H1 (cell line): ENCODE data around the gene NKX2-1. TPM values are rescaled to one million over a fixed set of nuclear protein-coding genes. Genes with fewer than 3 reads are reported as not detected.

Experiments
- CTCF ChIA-PET: fragments of 300-600 bp; sonication (Branson Sonifier 250); formaldehyde crosslinking; loops from one replicate; lab custom pipeline; 2021; ENCODE audit not compliant: partially characterized antibody; lab: Charles Lee
- POLR2A ChIA-PET: fragments of 300-600 bp; sonication (Branson Sonifier 250); formaldehyde crosslinking; loops from one replicate; lab custom pipeline; 2021; ENCODE audit warnings: inconsistent platforms; ENCODE audit not compliant: partially characterized antibody; lab: Charles Lee
- DNase-seq, 2 experiments: peaks; one replicate each; pipeline versions ENCODE4 v3.0.0 to v3.0.0-alpha.2; 2010 to 2022; ENCODE audit warnings: low spot score in 2 of 2, low read depth in 1 of 2, mixed read lengths in 1 of 2
- FAIRE-seq: peaks from 2 replicates; lab custom pipeline; 2011; peaks lifted over from hg19 to GRCh38; lab: Jason Lieb, UNC
- H2AFZ ChIP-seq: 2 replicates; pipeline ENCODE4 v1.8.1; 2012; ENCODE audit warnings: low read length, inconsistent platforms
- H2AK5ac ChIP-seq: 2 replicates; pipeline ENCODE4 v1.6.1; 2013; ENCODE audit warnings: low read depth, low read length
- H2BK120ac ChIP-seq: replicated peaks from 2 replicates; pipeline ENCODE3; 2013; ENCODE audit warnings: low read depth, low read length, inconsistent platforms
- H2BK12ac ChIP-seq: 2 replicates; pipeline ENCODE4 v1.6.1; 2013; ENCODE audit warnings: low read depth, low read length
- H2BK15ac ChIP-seq: 2 replicates; pipeline ENCODE4 v1.6.1; 2013; ENCODE audit warnings: low read length
- H2BK20ac ChIP-seq: 2 replicates; pipeline ENCODE4 v1.6.1; 2013; ENCODE audit warnings: low read length
- H2BK5ac ChIP-seq: 2 replicates; pipeline ENCODE4 v1.6.1; 2013; ENCODE audit warnings: low read depth, low read length
- H3K14ac ChIP-seq: 2 replicates; pipeline ENCODE4 v1.6.1; 2013; ENCODE audit warnings: inconsistent platforms; ENCODE audit not compliant: insufficient read length
- H3K18ac ChIP-seq: 2 replicates; pipeline ENCODE4 v1.6.1; 2013; ENCODE audit warnings: low read length; ENCODE audit errors: extremely low read depth
- H3K23ac ChIP-seq: 2 replicates; pipeline ENCODE4 v1.6.1; 2013; ENCODE audit warnings: inconsistent platforms; ENCODE audit not compliant: insufficient read length
- H3K23me2 ChIP-seq: 2 replicates; pipeline ENCODE4 v1.6.1; 2013; ENCODE audit warnings: low read depth, low read length
- H3K27ac ChIP-seq: 2 replicates; pipeline ENCODE4 v1.6.1; 2011; ENCODE audit warnings: low read depth, low read length, inconsistent platforms
- H3K27me3 ChIP-seq, 4 experiments: replicated peaks in 1 of 4; 1 replicate in 1 of 4; 2 replicates in 3 of 4; pipeline versions ENCODE4 v1.6.1 to v1.8.1; 2011 to 2013; ENCODE audit warnings: low read length in 3 of 4, mild to moderate bottlenecking in 3 of 4, inconsistent platforms in 2 of 4, mixed read lengths in 2 of 4, moderate library complexity in 1 of 4; ENCODE audit not compliant: control insufficient read depth in 3 of 4, insufficient read depth in 3 of 4; ENCODE audit errors: extremely low read depth in 1 of 4
- H3K36me3 ChIP-seq, 4 experiments: 2 replicates each; pipeline versions ENCODE4 v1.6.1 to v1.8.1; 2011 to 2013; ENCODE audit warnings: mild to moderate bottlenecking in 4 of 4, low read length in 3 of 4, moderate library complexity in 2 of 4, control low read depth in 1 of 4, inconsistent platforms in 1 of 4; ENCODE audit not compliant: insufficient read depth in 4 of 4, control insufficient read depth in 2 of 4
- H3K4ac ChIP-seq: replicated peaks from 2 replicates; pipeline ENCODE3; 2013; ENCODE audit warnings: low read length, low read depth, mixed read lengths, inconsistent platforms; ENCODE audit not compliant: insufficient read length
- H3K4me1 ChIP-seq, 4 experiments: replicated peaks in 1 of 4; 1 replicate in 1 of 4; 2 replicates in 3 of 4; pipeline versions ENCODE4 v1.6.1 to v1.8.1; 2011 to 2013; ENCODE audit warnings: low read length in 3 of 4, inconsistent platforms in 2 of 4, mixed read lengths in 1 of 4; ENCODE audit not compliant: insufficient read depth in 4 of 4, control insufficient read depth in 3 of 4
- H3K4me2 ChIP-seq, 2 experiments: 2 replicates each; pipeline versions ENCODE4 v1.6.1 to v1.8.1; 2011 to 2013; ENCODE audit warnings: low read depth in 2 of 2, low read length in 2 of 2, control low read depth in 1 of 2, inconsistent platforms in 1 of 2, mild to moderate bottlenecking in 1 of 2; ENCODE audit not compliant: insufficient read depth in 1 of 2
- H3K4me3 ChIP-seq, 4 experiments: fragments of 200-600, 300-600 bp in 1 of 4; sonication (generic), shearing (Covaris generic), sonication (Bioruptor Twin) in 1 of 4; 2 replicates each; pipeline versions ENCODE4 v1.5.1 to v1.8.1; 2011 to 2016; ENCODE audit warnings: low read length in 4 of 4, low read depth in 3 of 4, control low read depth in 2 of 4, inconsistent platforms in 2 of 4, mild to moderate bottlenecking in 2 of 4, mixed read lengths in 1 of 4, moderate library complexity in 1 of 4; ENCODE audit not compliant: insufficient read depth in 2 of 4; ENCODE audit errors: extremely low read depth in 1 of 4
- H3K56ac ChIP-seq: replicated peaks from 2 replicates; pipeline ENCODE3; 2013; ENCODE audit warnings: low read depth, mild to moderate bottlenecking, mixed read lengths, low read length, inconsistent platforms; ENCODE audit not compliant: insufficient read length
- H3K79me1 ChIP-seq: 2 replicates; pipeline ENCODE4 v1.6.1; 2013; ENCODE audit warnings: low read depth, low read length, control low read depth
- H3K79me2 ChIP-seq, 2 experiments: 2 replicates each; pipeline versions ENCODE4 v1.6.1 to v1.8.1; 2012 to 2013; ENCODE audit warnings: low read length in 2 of 2, mild to moderate bottlenecking in 2 of 2, inconsistent platforms in 1 of 2; ENCODE audit not compliant: insufficient read depth in 2 of 2, control insufficient read depth in 1 of 2
- H3K9ac ChIP-seq, 4 experiments: replicated peaks in 1 of 4; 1 replicate in 1 of 4; 2 replicates in 3 of 4; pipeline versions ENCODE4 v1.6.1 to v1.8.1; 2011 to 2013; ENCODE audit warnings: low read depth in 3 of 4, low read length in 3 of 4, control low read depth in 2 of 4, mild to moderate bottlenecking in 2 of 4, moderate library complexity in 2 of 4, inconsistent platforms in 1 of 4; ENCODE audit errors: extremely low read depth in 1 of 4
- H3K9me3 ChIP-seq, 2 experiments: 2 replicates each; pipeline versions ENCODE4 v1.6.1 to v1.8.1; 2012 to 2013; ENCODE audit warnings: mild to moderate bottlenecking in 2 of 2, moderate library complexity in 2 of 2, control low read depth in 1 of 2, inconsistent platforms in 1 of 2, low read depth in 1 of 2, low read length in 1 of 2, mixed read lengths in 1 of 2; ENCODE audit not compliant: insufficient read depth in 2 of 2
- H4K20me1 ChIP-seq, 2 experiments: replicated peaks in 1 of 2; 2 replicates each; pipeline versions ENCODE3 to v1.8.1; 2011 to 2013; ENCODE audit warnings: inconsistent platforms in 2 of 2, low read length in 2 of 2, mild to moderate bottlenecking in 1 of 2; ENCODE audit not compliant: insufficient read depth in 2 of 2, control insufficient read depth in 1 of 2
- H4K5ac ChIP-seq: 2 replicates; pipeline ENCODE4 v1.6.1; 2013; ENCODE audit warnings: low read length, low read depth, mixed read lengths, inconsistent platforms; ENCODE audit not compliant: insufficient read length
- H4K8ac ChIP-seq: 2 replicates; pipeline ENCODE4 v1.8.0; 2013; ENCODE audit warnings: mild to moderate bottlenecking, moderate library complexity, low read length, inconsistent platforms; ENCODE audit not compliant: insufficient read depth; ENCODE audit errors: extremely low read depth
- H4K91ac ChIP-seq: replicated peaks from 2 replicates; pipeline ENCODE3; 2013; ENCODE audit warnings: low read length, mixed read lengths, inconsistent platforms; ENCODE audit not compliant: insufficient read length
- GABPA ChIP-seq: IDR thresholded peaks from 2 replicates; pipeline ENCODE4 v1.6.1; 2011; ENCODE audit warnings: mild to moderate bottlenecking, low read length, moderate library complexity, borderline replicate concordance; ENCODE audit not compliant: insufficient read depth
- MAFK ChIP-seq: IDR thresholded peaks from 2 replicates; pipeline ENCODE4 v1.6.1; 2012; ENCODE audit warnings: low read depth, mild to moderate bottlenecking, improper control_type of control experiment, low read length
- RNF2 ChIP-seq: fragments of 200-900, 300-1000 bp; sonication (generic); IDR thresholded peaks from 2 replicates; pipeline ENCODE4 v1.7.1; 2016; ENCODE audit warnings: borderline replicate concordance, low read depth, mild to moderate bottlenecking, antibody characterized with exemption, low read length; ENCODE audit not compliant: poor library complexity, severe bottlenecking; ENCODE audit errors: missing control alignments
- TAF1 ChIP-seq: IDR thresholded peaks from 2 replicates; pipeline ENCODE4 v1.6.1; 2011; ENCODE audit warnings: mild to moderate bottlenecking, low read depth, low read length
- WGBS, 2 experiments: shearing (Covaris generic) in 1 of 2; methylation state at CpG; one replicate each; pipeline versions ENCODE4 v1.1.6 to v1.1.7; 2013 to 2015; ENCODE audit warnings: low lambda C conversion rate in 2 of 2, mixed read lengths in 2 of 2, inconsistent platforms in 1 of 2, low coverage in 1 of 2, missing lambda C conversion rate in 1 of 2; ENCODE audit not compliant: insufficient replicate concordance in 2 of 2, insufficient coverage in 1 of 2, insufficient read length in 1 of 2; ENCODE audit errors: extremely low coverage in 1 of 2, missing lambda C conversion rate in 1 of 2; 5-methylcytosine and 5-hydroxymethylcytosine counted together
- polyA plus RNA-seq, 7 experiments: library from polyadenylated mRNA; depleted of rRNA in 3 of 7; stranded (reverse) in 5 of 7; unstranded in 2 of 7; fragments of >200 nt in 5 of 7; fragments of 200-250 nt in 2 of 7; gene quantifications; 1 replicate in 5 of 7; 2 replicates in 1 of 7; 4 replicates in 1 of 7; pipeline versions ENCODE4 v1.2.1 to v1.2.3, GENCODE V29; 2011 to 2013; ENCODE audit warnings: missing spikeins in 2 of 7, mixed read lengths in 2 of 7
- total RNA-seq: library from RNA; stranded (reverse); fragmentation: NEBNext Ultra II Directional; extraction: Animal tissue kit (Norgen Biotek cat#: 25700); gene quantifications from 2 replicates; pipeline ENCODE4 v1.2.1, GENCODE V29; 2021

NKX2-1 gene
- total and polyA plus RNA-seq, 2 of the 8 experiments (the other 6 are each of a cell fraction or from before 2014, with no cell fraction given): not detected

- no peak overlapping the region for H3K27ac ChIP-seq
- no peak overlapping the region for H2AFZ ChIP-seq
- H3K56ac ChIP-seq: no peak overlapping the region
- H4K91ac ChIP-seq: no peak overlapping the region
- no peak overlapping the region for H3K4ac ChIP-seq
- peaks cover 33 to 35% of the 10 kb centered on the region in 2 experiments for H4K20me1 ChIP-seq
- H2BK12ac ChIP-seq: no peak overlapping the region
- CTCF ChIA-PET: interaction anchor here (0.6 to 9.7 kb wide), 11 partner anchors 6 to 634 kb away, joined by 3 to 202 read pairs (median 4); partner anchors contain the start of gene NKX2-1
- H4K8ac ChIP-seq: peak overlapping the region; percentile 72; the same call in 1 of the 2 replicates
- peaks cover 95 to 100% (median 98%) of the 10 kb centered on the region in 4 experiments for H3K27me3 ChIP-seq
- H2BK5ac ChIP-seq: no peak overlapping the region
- FAIRE-seq (no peak), DNase-seq (peak in 1 of 2 experiments; percentile 50)
- peaks cover 0 to 9% (median 0%) of the 10 kb centered on the region in 4 experiments; a peak in 1 of 8 replicates for H3K36me3 ChIP-seq
- H2BK20ac ChIP-seq: 0 out of 2 replicates have a peak overlapping the region, but pooled peaks have one; percentile 48
- no peak overlapping the region for H3K9ac ChIP-seq
- H2BK15ac ChIP-seq: no peak overlapping the region
- no peaks in the 10 kb centered on the region for H3K79me1 ChIP-seq
- no peak overlapping the region; a peak in 1 of 8 replicates for H3K4me3 ChIP-seq
- POLR2A ChIA-PET: interaction anchor here (2.1 to 3.9 kb wide), 2 partner anchors 12 to 68 kb away, joined by 8 to 19 read pairs; no protein-coding TSS in a partner anchor
- no peak overlapping the region for H4K5ac ChIP-seq
- H3K9me3 ChIP-seq: no peaks in the 10 kb centered on the region
- 5% methylated on average over 16 of the region's 16 CpGs; no CpG with 5 or more reads in 1 of the 2 experiments for WGBS, 2 experiments
- H2AK5ac ChIP-seq: no peak overlapping the region
- no peak overlapping the region for H3K14ac ChIP-seq
- no peak overlapping the region; the same call in 1 of the 2 replicates for H3K18ac ChIP-seq
- peak overlapping the region; percentile 30 to 57; a peak in 2 of 4 replicates for H3K4me2 ChIP-seq
- H3K4me1 ChIP-seq: peaks cover 0 to 36% (median 23%) of the 10 kb centered on the region in 4 experiments; a peak in 5 of 7 replicates
- TF ChIP-seq MAFK (no peak), RNF2 (peak; percentile 93), GABPA (no peak), TAF1 (no peak)
- no peaks in the 10 kb centered on the region for H3K79me2 ChIP-seq
- peaks cover 6% of the 10 kb centered on the region; the same call in 1 of the 2 replicates for H3K23me2 ChIP-seq
- H3K23ac ChIP-seq: no peak overlapping the region
- H2BK120ac ChIP-seq: no peak overlapping the region
Measured at GRCh38 chr14:36516719-36517241, 3.3 kb downstream of the NKX2-1 start.
